Measurements from ENCODE around the gene GPANK1.
A peak's percentile ranks its signal among the peaks of the same experiment; 100 is the strongest.

The GPANK1 gene

DNA sequence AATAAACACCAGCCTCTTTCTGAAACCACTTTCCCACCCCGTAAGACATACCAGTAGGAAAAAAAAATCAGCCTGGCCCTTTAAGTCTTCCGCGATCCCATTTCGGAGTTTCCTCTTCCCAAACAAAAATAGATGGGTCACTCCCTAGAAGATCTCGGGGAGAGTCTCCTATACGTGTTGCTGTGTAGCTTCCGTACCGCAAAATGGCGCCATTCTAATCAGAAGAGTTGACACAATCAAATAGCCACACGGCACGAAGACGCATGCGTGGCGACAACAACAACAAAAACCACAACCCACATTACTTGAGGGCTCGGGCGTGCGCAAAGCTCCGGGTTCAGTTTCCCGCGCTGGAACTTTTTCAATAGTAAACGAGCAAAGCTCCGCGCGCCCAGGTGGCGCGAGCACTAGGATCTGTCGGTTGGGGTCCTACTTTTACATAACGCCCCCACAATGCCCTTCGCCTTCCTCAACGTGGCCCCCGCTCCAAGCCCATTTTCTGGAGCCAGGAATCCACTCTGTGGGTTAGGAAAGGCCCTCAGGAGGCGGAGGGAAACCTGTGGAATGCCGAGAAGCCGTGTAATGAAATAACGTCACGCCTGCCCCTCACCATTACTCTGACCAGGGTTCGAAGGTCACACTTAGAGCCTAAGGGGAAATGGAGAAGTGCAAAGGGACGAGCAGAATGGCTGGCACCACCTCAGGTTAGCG lies at the start of gene GPANK1 (continued):
- no peak for TF ChIP-seq ZNF274 (IDR thresholded peaks at IDR 0.05; ENCODE audit: low read length)
- no peak for TF ChIP-seq ZNF274 (tag by site-specific recombination; IDR thresholded peaks at IDR 0.05; ENCODE audit: borderline replicate concordance)
- no peak for TF ChIP-seq ZNF571 (tag by site-specific recombination; IDR thresholded peaks at IDR 0.05)
- TF ChIP-seq ZNF473 (tag by site-specific recombination; IDR thresholded peaks at IDR 0.05), result no peak
- TF ChIP-seq, protein P1, sequence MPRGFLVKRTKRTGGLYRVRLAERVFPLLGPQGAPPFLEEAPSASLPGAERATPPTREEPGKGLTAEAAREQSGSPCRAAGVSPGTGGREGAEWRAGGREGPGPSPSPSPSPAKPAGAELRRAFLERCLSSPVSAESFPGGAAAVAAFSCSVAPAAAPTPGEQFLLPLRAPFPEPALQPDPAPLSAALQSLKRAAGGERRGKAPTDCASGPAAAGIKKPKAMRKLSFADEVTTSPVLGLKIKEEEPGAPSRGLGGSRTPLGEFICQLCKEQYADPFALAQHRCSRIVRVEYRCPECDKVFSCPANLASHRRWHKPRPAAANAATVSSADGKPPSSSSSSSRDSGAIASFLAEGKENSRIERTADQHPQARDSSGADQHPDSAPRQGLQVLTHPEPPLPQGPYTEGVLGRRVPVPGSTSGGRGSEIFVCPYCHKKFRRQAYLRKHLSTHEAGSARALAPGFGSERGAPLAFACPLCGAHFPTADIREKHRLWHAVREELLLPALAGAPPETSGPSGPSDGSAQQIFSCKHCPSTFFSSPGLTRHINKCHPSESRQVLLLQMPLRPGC (tag by site-specific recombination; IDR thresholded peaks at IDR 0.05), result peak; percentile 55; the same call in 1 of the 2 replicates
- TF ChIP-seq ZNF544 (tag by site-specific recombination; IDR thresholded peaks at IDR 0.05), result no peak
- no peak for TF ChIP-seq ZNF248 (tag by site-specific recombination; IDR thresholded peaks at IDR 0.05)
- TF ChIP-seq ZBTB1 (tag by site-specific recombination; IDR thresholded peaks at IDR 0.05), result no peak
- TF ChIP-seq ZSCAN5A (tag by site-specific recombination; IDR thresholded peaks at IDR 0.05), result no peak
- TF ChIP-seq ZNF549 (tag by site-specific recombination; IDR thresholded peaks at IDR 0.05), result no peak
- TF ChIP-seq ZNF140 (tag by site-specific recombination; IDR thresholded peaks at IDR 0.05), result no peak; the same call in 1 of the 2 replicates
- TF ChIP-seq, protein P2, sequence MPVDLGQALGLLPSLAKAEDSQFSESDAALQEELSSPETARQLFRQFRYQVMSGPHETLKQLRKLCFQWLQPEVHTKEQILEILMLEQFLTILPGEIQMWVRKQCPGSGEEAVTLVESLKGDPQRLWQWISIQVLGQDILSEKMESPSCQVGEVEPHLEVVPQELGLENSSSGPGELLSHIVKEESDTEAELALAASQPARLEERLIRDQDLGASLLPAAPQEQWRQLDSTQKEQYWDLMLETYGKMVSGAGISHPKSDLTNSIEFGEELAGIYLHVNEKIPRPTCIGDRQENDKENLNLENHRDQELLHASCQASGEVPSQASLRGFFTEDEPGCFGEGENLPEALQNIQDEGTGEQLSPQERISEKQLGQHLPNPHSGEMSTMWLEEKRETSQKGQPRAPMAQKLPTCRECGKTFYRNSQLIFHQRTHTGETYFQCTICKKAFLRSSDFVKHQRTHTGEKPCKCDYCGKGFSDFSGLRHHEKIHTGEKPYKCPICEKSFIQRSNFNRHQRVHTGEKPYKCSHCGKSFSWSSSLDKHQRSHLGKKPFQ (tag by site-specific recombination; IDR thresholded peaks at IDR 0.05), result no peak
- TF ChIP-seq ZNF169 (tag by site-specific recombination; IDR thresholded peaks at IDR 0.05), result no peak
- no peak for TF ChIP-seq REST (tag by site-specific recombination; IDR thresholded peaks at IDR 0.05)
- TF ChIP-seq ZNF292 (tag by site-specific recombination; IDR thresholded peaks at IDR 0.05; ENCODE audit: borderline replicate concordance, low read depth), result no peak
- no peak for TF ChIP-seq ZNF645 (tag by site-specific recombination; IDR thresholded peaks at IDR 0.05)
- TF ChIP-seq GLIS1 (tag by site-specific recombination; IDR thresholded peaks at IDR 0.05), result no peak
- no peak for TF ChIP-seq ZNF585B (tag by site-specific recombination; IDR thresholded peaks at IDR 0.05)
- TF ChIP-seq ZNF558 (tag by site-specific recombination; IDR thresholded peaks at IDR 0.05), result 0 out of 2 replicates have a peak, but pooled peaks have one; percentile 37
- no peak for TF ChIP-seq ZNF654 (tag by site-specific recombination; IDR thresholded peaks at IDR 0.05; ENCODE audit: low read depth)
- no peak for TF ChIP-seq ZNF423 (tag by site-specific recombination; IDR thresholded peaks at IDR 0.05)
- TF ChIP-seq, protein P3, sequence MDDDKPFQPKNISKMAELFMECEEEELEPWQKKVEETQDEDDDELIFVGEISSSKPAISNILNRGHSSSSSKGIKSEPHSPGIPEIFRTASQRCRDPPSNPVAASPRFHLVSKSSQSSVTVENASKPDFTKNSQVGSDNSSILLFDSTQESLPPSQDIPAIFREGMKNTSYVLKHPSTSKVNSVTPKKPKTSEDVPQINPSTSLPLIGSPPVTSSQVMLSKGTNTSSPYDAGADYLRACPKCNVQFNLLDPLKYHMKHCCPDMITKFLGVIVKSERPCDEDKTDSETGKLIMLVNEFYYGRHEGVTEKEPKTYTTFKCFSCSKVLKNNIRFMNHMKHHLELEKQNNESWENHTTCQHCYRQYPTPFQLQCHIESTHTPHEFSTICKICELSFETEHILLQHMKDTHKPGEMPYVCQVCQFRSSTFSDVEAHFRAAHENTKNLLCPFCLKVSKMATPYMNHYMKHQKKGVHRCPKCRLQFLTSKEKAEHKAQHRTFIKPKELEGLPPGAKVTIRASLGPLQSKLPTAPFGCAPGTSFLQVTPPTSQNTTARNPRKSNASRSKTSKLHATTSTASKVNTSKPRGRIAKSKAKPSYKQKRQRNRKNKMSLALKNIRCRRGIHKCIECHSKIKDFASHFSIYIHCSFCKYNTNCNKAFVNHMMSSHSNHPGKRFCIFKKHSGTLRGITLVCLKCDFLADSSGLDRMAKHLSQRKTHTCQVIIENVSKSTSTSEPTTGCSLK (tag by site-specific recombination; IDR thresholded peaks at IDR 0.05), result no peak
- no peak for TF ChIP-seq HOXD13 (CRISPR knock-in tag; IDR thresholded peaks at IDR 0.05; ENCODE audit: borderline replicate concordance)
- TF ChIP-seq, protein P4, sequence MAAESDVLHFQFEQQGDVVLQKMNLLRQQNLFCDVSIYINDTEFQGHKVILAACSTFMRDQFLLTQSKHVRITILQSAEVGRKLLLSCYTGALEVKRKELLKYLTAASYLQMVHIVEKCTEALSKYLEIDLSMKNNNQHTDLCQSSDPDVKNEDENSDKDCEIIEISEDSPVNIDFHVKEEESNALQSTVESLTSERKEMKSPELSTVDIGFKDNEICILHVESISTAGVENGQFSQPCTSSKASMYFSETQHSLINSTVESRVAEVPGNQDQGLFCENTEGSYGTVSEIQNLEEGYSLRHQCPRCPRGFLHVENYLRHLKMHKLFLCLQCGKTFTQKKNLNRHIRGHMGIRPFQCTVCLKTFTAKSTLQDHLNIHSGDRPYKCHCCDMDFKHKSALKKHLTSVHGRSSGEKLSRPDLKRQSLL (tag by site-specific recombination; IDR thresholded peaks at IDR 0.05), result 0 out of 2 replicates have a peak, but pooled peaks have one; percentile 51
- TF ChIP-seq ZNF501 (tag by site-specific recombination; IDR thresholded peaks at IDR 0.05), result no peak
- no peak for TF ChIP-seq RBAK (tag by site-specific recombination; IDR thresholded peaks at IDR 0.05)

All from HEK293 (cell line).